ENCODE data around the gene COG5.
"Not testable (repeated sequence)": the region's sequence is repeated elsewhere in the genome, so short reads cannot be mapped to it uniquely, and the experiment has no call there.

COG5 gene

GRCh38 chr7:107258737-107259136, 305.0 kb downstream of the COG5 start:
- no peak for DNase-seq

DNA sequence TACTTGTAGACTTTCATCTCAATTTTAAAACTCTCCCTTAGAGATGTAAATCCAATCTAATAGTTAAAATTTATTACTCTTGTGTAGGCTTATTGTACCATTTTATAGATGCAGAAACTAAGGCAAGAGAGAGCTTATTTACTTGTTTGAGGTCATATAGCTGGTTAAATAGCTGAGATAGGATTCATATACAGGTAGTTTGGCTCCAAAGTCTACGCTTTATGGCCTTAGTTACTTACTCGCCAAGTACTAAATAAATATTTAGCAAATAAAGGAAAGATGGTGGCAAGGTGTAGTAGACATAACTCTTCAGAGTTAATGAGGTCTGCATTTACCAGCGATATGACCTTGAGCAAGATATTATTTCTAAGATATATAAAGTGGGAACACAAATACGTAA, 308.1 kb downstream of the COG5 start:
- DNase-seq, result no peak

- DNase-seq, result no peak
Observed at GRCh38 chr7:107254398-107254985, 309.2 kb downstream of the COG5 start.

DNA sequence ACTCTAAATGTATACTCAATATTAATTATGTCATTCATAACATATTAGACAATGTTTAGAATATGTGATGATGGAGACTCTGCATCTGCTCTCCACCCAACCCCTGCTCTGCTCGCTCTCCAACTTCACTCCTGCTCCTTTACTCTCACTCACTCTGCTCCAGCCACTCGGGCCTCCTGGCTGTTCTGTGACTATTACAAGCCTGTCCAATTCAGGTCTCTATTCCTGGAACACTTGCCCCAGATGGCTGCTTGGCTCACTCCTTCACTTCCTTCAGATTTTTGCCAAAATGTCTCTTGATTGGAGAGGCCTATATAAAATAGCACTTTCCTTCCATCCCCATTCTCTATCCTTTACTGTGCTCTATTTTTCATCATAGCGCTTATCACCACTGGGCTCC, 310.1 kb downstream of the COG5 start:
- no peak for DNase-seq

DNA sequence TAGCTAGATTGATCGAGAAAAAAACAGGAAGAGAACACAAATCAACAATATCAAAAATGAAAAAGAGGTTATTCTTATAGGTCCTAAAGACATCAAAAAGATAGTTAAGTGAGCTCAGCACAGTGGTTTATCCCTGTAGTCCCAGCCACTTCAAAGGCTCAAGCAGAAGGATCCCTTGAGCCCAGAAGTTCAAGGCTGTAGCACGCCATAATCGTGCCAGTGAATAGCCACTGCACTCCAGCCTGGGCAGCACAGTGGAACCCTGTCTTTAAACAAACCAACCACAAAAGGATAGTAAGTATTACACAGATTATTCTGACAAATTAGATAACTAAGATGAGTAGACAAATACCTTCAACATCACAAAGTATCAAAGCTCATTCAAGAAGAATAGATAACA, 311.8 kb downstream of the COG5 start:
- DNase-seq, result no peak

- no peak for DNase-seq
Observed at GRCh38 chr7:107248551-107249316, 315.0 kb downstream of the COG5 start.

GRCh38 chr7:107246836-107247235, 316.9 kb downstream of the COG5 start:
- DNase-seq, result not testable (repeated sequence)

DNA sequence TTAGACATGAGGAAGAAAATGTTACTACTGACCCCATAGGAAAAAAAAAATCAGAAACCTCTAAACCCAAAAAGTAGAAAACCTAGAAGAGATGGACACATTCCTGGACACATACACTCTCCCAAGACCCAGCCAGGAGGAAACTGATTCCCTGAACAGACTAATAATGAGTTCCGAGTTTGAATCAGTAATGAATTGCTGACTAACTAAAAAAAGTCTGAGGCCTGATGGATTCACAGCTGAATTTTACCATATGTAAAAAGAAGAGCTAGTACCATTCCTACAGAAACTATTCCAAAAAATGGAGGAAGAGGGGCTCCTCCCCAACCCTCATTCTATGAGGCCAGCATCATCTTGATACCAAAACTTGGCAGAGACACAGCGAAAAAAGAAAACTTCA, 319.1 kb downstream of the COG5 start:
- no peak for DNase-seq

GRCh38 chr7:107242267-107242666, 321.5 kb downstream of the COG5 start:
- no peak for DNase-seq

DNA sequence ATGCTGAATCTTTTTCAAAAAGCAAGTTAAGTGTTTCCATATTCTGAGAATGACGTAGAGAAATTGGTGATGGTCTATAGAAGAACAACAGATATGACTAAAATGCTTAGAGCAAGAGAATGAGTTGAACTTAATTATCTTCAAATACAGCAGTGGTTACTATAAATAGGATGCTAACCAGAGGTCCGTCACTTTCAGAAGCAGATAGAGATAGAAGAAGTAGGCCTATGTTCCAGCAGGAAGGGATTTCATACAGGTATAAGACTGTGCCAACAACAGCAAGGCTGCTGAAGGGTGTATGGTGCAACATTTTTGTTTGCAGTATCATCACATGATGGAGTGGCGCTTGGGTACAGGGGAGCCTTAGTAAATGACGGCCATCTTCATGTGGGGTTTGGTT, 326.3 kb downstream of the COG5 start:
- DNase-seq, result no peak

DNA sequence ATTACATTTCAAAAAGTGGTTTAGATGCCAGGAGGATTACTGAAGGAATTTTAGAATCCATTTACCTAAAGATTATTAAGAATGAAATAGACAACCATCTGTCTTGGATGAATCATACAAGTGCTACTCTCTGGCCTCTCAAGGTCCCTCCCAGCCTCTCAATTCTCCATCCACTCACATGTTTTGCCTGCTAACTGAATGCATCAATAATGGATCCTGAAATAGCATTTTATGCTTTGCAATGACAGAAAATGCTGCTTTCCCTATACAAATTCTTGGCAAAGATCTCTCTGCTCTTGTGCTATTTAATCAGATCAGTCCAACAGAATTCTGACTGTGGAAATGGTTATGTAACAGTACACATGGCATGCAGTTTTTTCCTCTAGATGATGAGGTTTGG, 326.9 kb downstream of the COG5 start:
- no peak for DNase-seq

DNA sequence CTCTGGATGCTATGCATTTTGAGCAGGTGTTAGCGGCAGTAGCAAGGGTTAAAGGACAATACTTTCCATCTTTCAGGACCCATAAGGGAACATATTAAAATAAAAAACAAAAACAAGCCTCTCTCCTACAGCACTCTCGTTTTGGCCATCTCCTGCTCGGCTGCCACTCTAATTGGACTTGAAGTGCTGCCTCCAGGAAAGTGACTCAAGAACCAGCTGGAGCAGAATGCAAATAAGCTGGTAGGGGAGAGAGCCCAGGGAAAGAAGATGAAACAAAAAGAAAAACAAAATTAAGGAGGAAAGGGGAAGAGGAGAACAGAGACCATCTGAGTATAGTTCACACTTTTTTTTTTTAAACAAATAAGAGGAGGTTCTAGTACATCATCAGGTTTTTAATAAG, 329.3 kb downstream of the COG5 start:
- no peak for DNase-seq

DNA sequence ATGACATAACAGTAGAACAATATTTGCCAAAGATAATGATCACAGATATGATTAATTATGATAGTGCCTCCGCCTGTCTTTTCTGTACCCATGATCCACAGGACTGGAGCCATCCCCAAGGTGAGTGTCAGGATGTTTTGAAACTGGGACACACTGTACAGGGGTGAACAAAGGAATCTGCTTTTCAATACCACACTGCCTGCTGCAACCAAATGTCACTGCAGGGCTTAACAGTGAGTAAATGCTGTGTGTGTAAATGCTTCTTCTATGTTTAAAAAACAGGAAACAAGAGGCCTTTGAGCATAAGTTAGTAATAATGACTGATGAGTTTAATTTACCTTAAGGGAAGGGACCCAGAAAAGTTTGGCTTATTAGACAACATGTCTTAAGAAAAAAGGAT, 329.7 kb downstream of the COG5 start:
- DNase-seq, result no peak

DNA sequence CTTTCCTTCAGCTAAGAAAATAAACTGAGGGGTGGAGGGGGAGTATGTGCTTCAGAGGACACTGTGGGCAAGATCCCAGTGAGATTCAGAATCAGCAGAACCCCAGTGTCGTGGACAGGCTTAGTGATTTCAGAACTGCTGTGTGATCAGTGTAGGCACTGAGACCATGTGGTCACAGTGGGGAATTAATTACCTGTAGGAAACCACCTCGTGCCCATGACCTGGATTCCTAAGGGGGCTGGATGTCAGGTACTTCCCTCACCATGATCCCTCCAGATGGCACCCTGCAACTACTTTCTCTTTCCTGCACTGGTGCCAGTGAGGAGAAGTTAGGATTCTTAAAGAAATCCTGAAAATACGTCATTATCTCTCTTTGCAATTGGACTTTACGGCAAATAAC, 330.5 kb downstream of the COG5 start:
- DNase-seq, result no peak

GRCh38 chr7:107232568-107233090, 331.1 kb downstream of the COG5 start:
- no peak for DNase-seq

DNA sequence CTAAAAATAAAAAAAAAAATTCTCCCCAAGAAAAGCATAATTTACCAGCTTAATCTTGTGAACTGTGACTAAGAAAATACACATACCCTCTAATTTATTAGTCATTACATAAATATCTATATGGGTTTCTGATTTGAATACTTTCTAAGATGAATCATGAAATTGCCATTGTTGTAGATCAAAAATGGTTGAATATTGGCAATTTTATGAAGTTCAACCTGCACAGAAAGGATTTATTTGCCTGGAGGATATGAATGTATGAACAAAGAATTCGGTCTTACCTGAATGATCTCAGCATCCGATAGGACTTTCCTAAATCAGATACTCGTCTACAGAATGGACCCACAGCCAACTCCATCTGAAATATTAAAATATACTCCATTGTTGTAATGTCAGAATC, 333.4 kb downstream of the COG5 start:
- no peak for DNase-seq

- DNase-seq, result no peak
Observed at GRCh38 chr7:107228291-107228690, 335.4 kb downstream of the COG5 start.

DNA sequence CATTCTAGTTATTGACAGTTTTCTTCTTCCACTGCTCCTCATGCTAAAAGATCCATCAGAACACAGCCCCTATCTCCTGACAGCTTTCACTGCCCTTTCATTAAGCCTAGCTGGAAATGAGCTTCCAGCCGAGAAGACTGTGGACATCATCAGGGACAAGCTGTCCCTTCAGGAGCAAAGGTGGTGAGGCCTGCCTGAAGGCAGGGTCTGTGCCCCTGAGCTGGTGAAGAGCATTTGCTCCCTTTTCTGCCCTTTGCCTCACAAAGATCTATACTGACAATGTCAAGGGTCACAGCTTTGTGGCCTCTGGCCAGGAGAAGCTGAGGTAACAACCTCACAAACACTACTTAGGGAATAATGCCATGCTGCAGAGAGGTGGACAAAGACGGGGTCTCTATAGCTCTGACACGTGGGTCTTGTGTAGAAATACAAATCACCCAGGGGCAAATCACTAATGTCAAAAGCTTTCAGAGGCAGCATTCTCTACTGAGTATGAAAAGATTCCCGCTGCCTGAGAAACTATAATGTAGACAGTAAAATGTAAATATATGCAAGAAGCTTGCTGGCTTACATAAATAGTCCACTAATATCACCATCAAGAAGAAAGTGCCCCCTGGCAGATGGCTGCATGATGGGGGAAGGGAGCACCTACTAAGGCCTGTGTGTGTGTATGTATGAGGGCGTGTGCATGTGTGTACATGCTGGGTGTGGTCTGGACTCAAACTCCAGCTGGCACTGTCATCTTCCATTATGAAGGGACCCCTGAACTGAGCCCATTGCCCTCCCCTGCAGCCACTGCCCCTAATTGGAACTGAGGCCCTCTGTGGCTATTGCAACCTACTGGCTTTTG, 339.1 kb downstream of the COG5 start:
- DNase-seq, result no peak

- DNase-seq, result not testable (repeated sequence)
Observed at GRCh38 chr7:107220806-107221205, 342.9 kb downstream of the COG5 start.

GRCh38 chr7:107220356-107220755, 343.4 kb downstream of the COG5 start:
- no peak for DNase-seq

GRCh38 chr7:107219563-107220244, 344.0 kb downstream of the COG5 start:
- no peak for DNase-seq

- no peak for DNase-seq
Observed at GRCh38 chr7:107213945-107214344, 349.8 kb downstream of the COG5 start.

DNA sequence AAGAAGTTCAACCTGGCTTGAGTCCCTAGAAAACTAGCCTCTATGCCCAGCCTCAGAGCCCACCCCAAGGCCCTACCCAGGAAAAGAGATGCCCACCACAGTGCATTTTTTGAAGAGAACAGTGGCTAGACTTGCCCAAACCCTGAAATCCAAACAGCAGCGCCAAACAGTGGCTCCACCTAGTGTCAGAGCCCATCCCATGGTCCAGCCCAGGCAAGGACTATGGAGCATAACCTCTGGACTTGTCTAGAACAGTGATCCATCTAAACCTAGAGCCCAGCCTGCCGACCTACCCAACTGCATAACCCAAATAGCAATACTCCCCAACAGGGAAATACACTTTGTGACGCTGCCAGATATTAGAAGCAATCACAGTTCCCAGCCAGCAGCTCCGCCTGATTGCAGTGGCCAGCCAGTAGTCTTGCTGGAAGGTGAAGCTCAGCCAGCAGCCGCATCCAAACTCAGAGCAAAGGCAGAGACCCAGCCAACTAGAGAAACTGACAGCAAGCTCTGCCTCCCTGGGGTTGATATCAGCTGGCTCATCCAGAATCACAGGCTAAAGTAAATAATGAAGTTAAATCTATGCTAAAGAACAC, 350.4 kb downstream of the COG5 start:
- DNase-seq, result no peak

Data from NCI-H2029 (cell line).